ENCODE measurements around the gene GPATCH4. TPM values are rescaled to one million over a fixed set of nuclear protein-coding genes. Genes with fewer than 3 reads are reported as not detected.

GPATCH4 gene
- total RNA-seq, 2 experiments from 2014 or later, result 33.3 to 51.6 TPM

DNA sequence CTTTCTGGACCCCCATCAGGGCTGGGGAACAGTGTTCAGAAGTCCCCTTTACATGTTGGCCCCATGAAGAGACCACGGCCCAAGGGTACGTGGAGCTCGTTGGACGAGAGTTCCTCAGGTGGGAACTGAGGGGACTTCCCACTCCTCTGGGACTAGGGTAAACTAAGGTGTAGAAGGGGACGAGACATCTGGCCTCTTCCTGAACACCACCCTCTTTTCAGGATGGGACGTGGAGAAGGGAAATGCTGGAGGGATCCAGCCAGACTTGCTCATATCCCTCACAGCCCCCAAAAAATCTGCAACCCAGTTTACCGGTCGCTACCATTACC lies 7.7 kb downstream of the GPATCH4 start:
- intact Hi-C loops (cut with micrococcal nuclease; ENCODE audit: unreplicated experiment), result no loop called here
- H3K4me3 ChIP-seq (ENCODE audit: low read depth, low read length, poor library complexity, severe bottlenecking), result no peak overlapping the region
- peak overlapping the region; percentile 50 for H3K27ac ChIP-seq (ENCODE audit: low read depth, low read length, poor library complexity, severe bottlenecking)
- H4K20me1 ChIP-seq (ENCODE audit: insufficient read depth, low read length), result no peaks in the 10 kb centered on the region
- BruUV-seq (replicated peaks), result no TSS peak
- CTCF ChIA-PET (ENCODE audit: unreplicated experiment), result interaction anchor here (1.0 kb wide), 1 partner anchor 208 kb away, joined by 4 read pairs; no protein-coding TSS in a partner anchor
- H3K4me2 ChIP-seq (ENCODE audit: low read length), result no peak overlapping the region
- peaks cover 27% of the 10 kb centered on the region for H3K4me1 ChIP-seq (ENCODE audit: insufficient read depth, low read length, poor library complexity, severe bottlenecking)
- no peak for TF ChIP-seq EZH2phosphoT487 (IDR thresholded peaks at IDR 0.05; ENCODE audit: borderline replicate concordance, low read depth, low read length)
- TF ChIP-seq, protein P1, sequence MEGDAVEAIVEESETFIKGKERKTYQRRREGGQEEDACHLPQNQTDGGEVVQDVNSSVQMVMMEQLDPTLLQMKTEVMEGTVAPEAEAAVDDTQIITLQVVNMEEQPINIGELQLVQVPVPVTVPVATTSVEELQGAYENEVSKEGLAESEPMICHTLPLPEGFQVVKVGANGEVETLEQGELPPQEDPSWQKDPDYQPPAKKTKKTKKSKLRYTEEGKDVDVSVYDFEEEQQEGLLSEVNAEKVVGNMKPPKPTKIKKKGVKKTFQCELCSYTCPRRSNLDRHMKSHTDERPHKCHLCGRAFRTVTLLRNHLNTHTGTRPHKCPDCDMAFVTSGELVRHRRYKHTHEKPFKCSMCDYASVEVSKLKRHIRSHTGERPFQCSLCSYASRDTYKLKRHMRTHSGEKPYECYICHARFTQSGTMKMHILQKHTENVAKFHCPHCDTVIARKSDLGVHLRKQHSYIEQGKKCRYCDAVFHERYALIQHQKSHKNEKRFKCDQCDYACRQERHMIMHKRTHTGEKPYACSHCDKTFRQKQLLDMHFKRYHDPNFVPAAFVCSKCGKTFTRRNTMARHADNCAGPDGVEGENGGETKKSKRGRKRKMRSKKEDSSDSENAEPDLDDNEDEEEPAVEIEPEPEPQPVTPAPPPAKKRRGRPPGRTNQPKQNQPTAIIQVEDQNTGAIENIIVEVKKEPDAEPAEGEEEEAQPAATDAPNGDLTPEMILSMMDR (conservative IDR thresholded peaks at IDR 0.05; ENCODE audit: low read length), result no peak
- peaks cover 5% of the 10 kb centered on the region for H3K79me2 ChIP-seq (ENCODE audit: insufficient read depth, low read depth, low read length)
- no peaks in the 10 kb centered on the region for H3K9me2 ChIP-seq (ENCODE audit: insufficient read depth, low read length)
- no peak for DNase-seq (ENCODE audit: low spot score)
- H3K9me3 ChIP-seq (ENCODE audit: low read length), result no peaks in the 10 kb centered on the region
- POLR2A ChIA-PET, result interaction anchor here (0.6 kb wide), 1 partner anchor 93 kb away, joined by 3 read pairs; the partner anchor contains the start of gene MEF2D
- H2AFZ ChIP-seq (ENCODE audit: low read length), result no peak overlapping the region
- H3K36me3 ChIP-seq (ENCODE audit: insufficient read depth, low read length), result peaks cover 62% of the 10 kb centered on the region

DNA sequence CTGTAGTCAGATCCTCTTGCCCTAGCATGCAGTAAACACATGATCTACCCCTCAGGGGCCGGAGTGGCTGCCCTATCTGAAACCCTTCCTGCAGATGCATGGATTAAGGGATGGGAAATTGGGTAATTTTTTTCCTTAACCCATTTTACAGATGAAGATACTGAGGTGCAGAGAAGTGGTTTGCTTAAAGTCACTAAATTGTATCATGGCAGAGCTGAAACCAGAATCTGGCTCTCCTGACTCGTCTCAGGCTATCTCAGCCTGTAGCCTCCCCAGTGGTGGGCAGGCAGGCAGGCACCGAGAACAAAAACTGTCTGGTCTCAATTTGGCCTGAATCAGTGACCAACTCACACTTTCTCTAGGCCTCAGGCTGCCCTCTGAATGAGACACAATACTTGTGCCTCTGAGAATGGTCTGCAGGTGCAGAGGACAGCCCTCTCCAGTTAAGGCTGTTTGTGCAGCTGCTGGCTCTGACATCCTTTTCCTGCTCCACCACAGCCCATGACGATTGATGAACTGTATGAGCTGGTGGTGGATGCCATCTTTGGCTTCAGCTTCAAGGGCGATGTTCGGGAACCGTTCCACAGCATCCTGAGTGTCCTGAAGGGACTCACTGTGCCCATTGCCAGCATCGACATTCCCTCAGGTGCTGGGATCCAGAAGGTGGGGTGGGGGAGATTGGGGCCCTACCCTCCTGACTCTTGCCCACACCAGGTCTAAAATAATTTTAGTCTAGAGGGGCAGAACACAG lies 8.2 kb downstream of the GPATCH4 start:
- H3K9me3 ChIP-seq (ENCODE audit: low read length), result no peaks in the 10 kb centered on the region
- H4K20me1 ChIP-seq (ENCODE audit: insufficient read depth, low read length), result no peaks in the 10 kb centered on the region
- peaks cover 57% of the 10 kb centered on the region for H3K36me3 ChIP-seq (ENCODE audit: insufficient read depth, low read length)
- DNase-seq (ENCODE audit: low spot score), result peak; percentile 50
- ChIA-PET CTCF (ENCODE audit: unreplicated experiment) (interaction anchor here (1.0 kb wide), 1 partner anchor 207 kb away, joined by 4 read pairs; no protein-coding TSS in a partner anchor), POLR2A (interaction anchor here (2.5 kb wide), 1 partner anchor 8 kb away, joined by 27 read pairs; the partner anchor contains the start of gene GPATCH4)
- peak overlapping the region; percentile 50 for H3K27ac ChIP-seq (ENCODE audit: low read depth, low read length, poor library complexity, severe bottlenecking)
- no peaks in the 10 kb centered on the region for H3K9me2 ChIP-seq (ENCODE audit: insufficient read depth, low read length)
- peak overlapping the region; percentile 89 for H3K4me3 ChIP-seq (ENCODE audit: low read depth, low read length, poor library complexity, severe bottlenecking)
- BruUV-seq (replicated peaks), result no TSS peak
- peak overlapping the region; percentile 82 for H3K4me2 ChIP-seq (ENCODE audit: low read length)
- H2AFZ ChIP-seq (ENCODE audit: low read length), result no peak overlapping the region
- peaks cover 27% of the 10 kb centered on the region for H3K4me1 ChIP-seq (ENCODE audit: insufficient read depth, low read length, poor library complexity, severe bottlenecking)
- TF ChIP-seq, protein P1 (conservative IDR thresholded peaks at IDR 0.05; ENCODE audit: low read length), result no peak
- no peak for TF ChIP-seq EZH2phosphoT487 (IDR thresholded peaks at IDR 0.05; ENCODE audit: borderline replicate concordance, low read depth, low read length)
- intact Hi-C loops (cut with micrococcal nuclease; ENCODE audit: unreplicated experiment), result no loop called here
- no peaks in the 10 kb centered on the region; the same call in 1 of the 2 replicates for H3K79me2 ChIP-seq (ENCODE audit: insufficient read depth, low read depth, low read length)
